Measurements from ENCODE around the gene VPS33B.

DNA sequence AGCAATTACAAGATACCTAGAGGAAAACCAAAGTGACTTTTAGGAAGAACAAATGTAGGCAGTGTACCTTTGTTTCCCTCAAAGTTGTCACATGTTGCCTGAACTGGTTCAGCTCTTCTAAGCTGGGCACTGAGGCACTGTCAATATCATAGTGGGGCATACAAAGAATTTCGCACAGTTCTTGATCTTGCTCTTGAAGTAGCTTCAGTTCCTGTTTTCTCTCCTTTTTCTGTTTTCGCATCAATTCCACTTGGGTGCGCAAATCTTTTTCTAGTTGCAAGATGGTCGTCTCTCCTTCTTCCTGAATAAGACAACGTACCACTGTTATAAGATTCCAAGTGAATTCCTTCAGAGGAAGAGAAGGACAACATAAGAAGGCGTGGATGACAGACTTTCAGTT lies 40.7 kb downstream of the VPS33B start:
- TF ChIP-seq, protein P1, sequence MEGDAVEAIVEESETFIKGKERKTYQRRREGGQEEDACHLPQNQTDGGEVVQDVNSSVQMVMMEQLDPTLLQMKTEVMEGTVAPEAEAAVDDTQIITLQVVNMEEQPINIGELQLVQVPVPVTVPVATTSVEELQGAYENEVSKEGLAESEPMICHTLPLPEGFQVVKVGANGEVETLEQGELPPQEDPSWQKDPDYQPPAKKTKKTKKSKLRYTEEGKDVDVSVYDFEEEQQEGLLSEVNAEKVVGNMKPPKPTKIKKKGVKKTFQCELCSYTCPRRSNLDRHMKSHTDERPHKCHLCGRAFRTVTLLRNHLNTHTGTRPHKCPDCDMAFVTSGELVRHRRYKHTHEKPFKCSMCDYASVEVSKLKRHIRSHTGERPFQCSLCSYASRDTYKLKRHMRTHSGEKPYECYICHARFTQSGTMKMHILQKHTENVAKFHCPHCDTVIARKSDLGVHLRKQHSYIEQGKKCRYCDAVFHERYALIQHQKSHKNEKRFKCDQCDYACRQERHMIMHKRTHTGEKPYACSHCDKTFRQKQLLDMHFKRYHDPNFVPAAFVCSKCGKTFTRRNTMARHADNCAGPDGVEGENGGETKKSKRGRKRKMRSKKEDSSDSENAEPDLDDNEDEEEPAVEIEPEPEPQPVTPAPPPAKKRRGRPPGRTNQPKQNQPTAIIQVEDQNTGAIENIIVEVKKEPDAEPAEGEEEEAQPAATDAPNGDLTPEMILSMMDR (IDR thresholded peaks at IDR 0.05 in 8 of 11, conservative IDR thresholded peaks at IDR 0.05 in 3 of 11), result no peak
- TF ChIP-seq POLR2AphosphoS5 (IDR thresholded peaks at IDR 0.05), result no peak

All from spleen (tissue), 7 donors.